Spleen (tissue), 7 donors: ENCODE measurements around the gene NTNG1.
"Not testable (repeated sequence)": the region's sequence is repeated elsewhere in the genome, so short reads cannot be mapped to it uniquely, and the experiment has no call there.

Source experiments
- CTCF ChIP-seq, 11 experiments: fragments of 200-600 bp in 7 of 11; fragments of 450-650 bp in 4 of 11; sonication (generic) in 4 of 11; IDR thresholded peaks in 8 of 11; conservative IDR thresholded peaks in 3 of 11; 1 replicate in 7 of 11; 2 replicates in 4 of 11; pipeline versions ENCODE4 v1.4.0 to v1.8.0; 2016 to 2021; ENCODE audit warnings: antibody characterized with exemption in 11 of 11, inconsistent platforms in 4 of 11, mild to moderate bottlenecking in 1 of 11
- POLR2AphosphoS5 ChIP-seq, 3 donors: sonication (generic); formaldehyde crosslinking; IDR thresholded peaks; one replicate each; pipeline ENCODE4 v1.5.1; 2017; ENCODE audit warnings: antibody characterized with exemption in 3 of 3
- donor health status: DM: no; HTN: no; CAD: no; lungs with moderate emphysema.
- donor health status: DM: no; HTN: no; CAD: no.
- donor health status: DM: no; HTN: no; CAD: no.

- not testable (repeated sequence) for TF ChIP-seq CTCF (IDR thresholded peaks at IDR 0.05 in 8 of 11, conservative IDR thresholded peaks at IDR 0.05 in 3 of 11); POLR2AphosphoS5 (IDR thresholded peaks at IDR 0.05)
Observed at GRCh38 chr1:107093395-107093794, 47.4 kb upstream of the NTNG1 start.
